Measurements from ENCODE around the gene MT1X. TPM values are rescaled to one million over a fixed set of nuclear protein-coding genes. Genes with fewer than 3 reads are reported as not detected.

The MT1X gene
- total RNA-seq, 2 donors from 2014 or later, result 1.5 to 8.8 TPM

GRCh38 chr16:56641166-56641565 lies 41.1 kb upstream of the MT1X start:
- H3K27me3 Mint-ChIP-seq (ENCODE audit: insufficient read depth), result peaks cover 100% of the 10 kb centered on the region
- H3K4me1 ChIP-seq (ENCODE audit: control insufficient read depth, insufficient read depth, low read length), result no peaks in the 10 kb centered on the region
- peaks cover 100% of the 10 kb centered on the region for H3K27me3 ChIP-seq (ENCODE audit: control insufficient read depth, insufficient read depth, low read length, poor library complexity, severe bottlenecking)
- H3K9me3 Mint-ChIP-seq, result no peaks in the 10 kb centered on the region
- no peak overlapping the region for H3K4me3 Mint-ChIP-seq
- DNase-seq, result no peak
- H3K4me3 ChIP-seq (ENCODE audit: low read length), result no peak overlapping the region
- H3K36me3 Mint-ChIP-seq (ENCODE audit: low read depth), result no peaks in the 10 kb centered on the region
- H3K9ac ChIP-seq (ENCODE audit: extremely low read depth, low read length, poor library complexity, severe bottlenecking), result no peak overlapping the region
- no peaks in the 10 kb centered on the region for H3K9me3 ChIP-seq (ENCODE audit: control insufficient read depth, low read length)
- WGBS, 2 experiments (ENCODE audit: insufficient coverage in 1 of 2, insufficient read length in 1 of 2), result 84 to 86% methylated on average over 2 of the region's 2 CpGs
- H3K4me1 Mint-ChIP-seq, result peaks cover 16% of the 10 kb centered on the region
- no peak overlapping the region for H3K27ac Mint-ChIP-seq
- H3K36me3 ChIP-seq (ENCODE audit: control insufficient read depth, insufficient read depth, low read length), result no peaks in the 10 kb centered on the region
- H3K27ac ChIP-seq (ENCODE audit: low read depth, low read length), result no peak overlapping the region
- TF ChIP-seq CTCF (conservative IDR thresholded peaks at IDR 0.05), result no peak

- DNase-seq, result peak; percentile 89
- peaks cover 100% of the 10 kb centered on the region for H3K27me3 ChIP-seq (ENCODE audit: control insufficient read depth, insufficient read depth, low read length, poor library complexity, severe bottlenecking)
- peak overlapping the region; percentile 46 for H3K4me3 Mint-ChIP-seq
- H3K27ac ChIP-seq (ENCODE audit: low read depth, low read length), result no peak overlapping the region
- H3K27me3 Mint-ChIP-seq (ENCODE audit: insufficient read depth), result peaks cover 100% of the 10 kb centered on the region
- no peaks in the 10 kb centered on the region for H3K36me3 Mint-ChIP-seq (ENCODE audit: low read depth)
- no peaks in the 10 kb centered on the region for H3K9me3 Mint-ChIP-seq
- H3K9me3 ChIP-seq (ENCODE audit: control insufficient read depth, low read length), result no peaks in the 10 kb centered on the region
- peak; percentile 75 for TF ChIP-seq CTCF (conservative IDR thresholded peaks at IDR 0.05)
- H3K4me1 Mint-ChIP-seq, result peaks cover 10% of the 10 kb centered on the region
- H3K27ac Mint-ChIP-seq, result no peak overlapping the region
- no peaks in the 10 kb centered on the region for H3K36me3 ChIP-seq (ENCODE audit: control insufficient read depth, insufficient read depth, low read length)
- H3K9ac ChIP-seq (ENCODE audit: extremely low read depth, low read length, poor library complexity, severe bottlenecking), result no peak overlapping the region
- H3K4me1 ChIP-seq (ENCODE audit: control insufficient read depth, insufficient read depth, low read length), result no peaks in the 10 kb centered on the region
- H3K4me3 ChIP-seq (ENCODE audit: low read length), result peak overlapping the region; percentile 31
- WGBS, 2 experiments (ENCODE audit: insufficient coverage in 1 of 2, insufficient read length in 1 of 2), result 7 to 9% methylated on average over 21 to 42 of the region's 42 CpGs
These were observed 39.0 kb upstream of the MT1X start for GRCh38 chr16:56643080-56643778.

DNA sequence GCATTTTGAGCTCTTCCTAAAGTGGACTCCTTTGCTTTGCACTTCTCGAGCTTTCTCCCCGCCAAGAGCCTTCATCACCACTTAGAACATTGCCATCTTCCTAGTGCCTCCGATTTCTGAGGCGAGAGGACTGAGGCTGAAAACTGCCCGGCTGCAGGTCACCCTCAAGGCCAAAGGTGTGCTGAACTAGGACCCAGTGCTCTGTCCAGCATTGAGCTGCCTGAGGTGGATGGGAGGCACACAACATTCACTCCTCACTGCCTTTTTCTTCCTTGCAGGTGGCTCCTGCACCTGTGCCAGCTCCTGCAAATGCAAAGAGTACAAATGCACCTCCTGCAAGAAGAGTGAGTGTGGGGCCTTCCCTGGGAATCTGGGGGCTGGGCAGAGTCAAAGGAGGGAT lies 38.4 kb upstream of the MT1X start:
- Histone ChIP-seq H3K27me3 (ENCODE audit: control insufficient read depth, insufficient read depth, low read length, poor library complexity, severe bottlenecking) (peaks cover 100% of the 10 kb centered on the region), H3K4me1 (ENCODE audit: control insufficient read depth, insufficient read depth, low read length) (no peaks in the 10 kb centered on the region), H3K27ac (ENCODE audit: low read depth, low read length) (no peak overlapping the region), H3K9me3 (ENCODE audit: control insufficient read depth, low read length) (no peaks in the 10 kb centered on the region), H3K4me3 (ENCODE audit: low read length) (peak overlapping the region; percentile 31), H3K36me3 (ENCODE audit: control insufficient read depth, insufficient read depth, low read length) (no peaks in the 10 kb centered on the region), H3K9ac (ENCODE audit: extremely low read depth, low read length, poor library complexity, severe bottlenecking) (no peak overlapping the region)
- TF ChIP-seq CTCF (conservative IDR thresholded peaks at IDR 0.05), result no peak
- H3K9me3 Mint-ChIP-seq, result no peaks in the 10 kb centered on the region
- H3K27me3 Mint-ChIP-seq (ENCODE audit: insufficient read depth), result peaks cover 100% of the 10 kb centered on the region
- no peak overlapping the region for H3K27ac Mint-ChIP-seq
- peaks cover 10% of the 10 kb centered on the region for H3K4me1 Mint-ChIP-seq
- no peak for DNase-seq
- H3K36me3 Mint-ChIP-seq (ENCODE audit: low read depth), result no peaks in the 10 kb centered on the region
- 56 to 100% methylated on average over 1 to 5 of the region's 5 CpGs for WGBS, 2 experiments (ENCODE audit: insufficient coverage in 1 of 2, insufficient read length in 1 of 2)
- H3K4me3 Mint-ChIP-seq, result peak overlapping the region; percentile 46

Data from endodermal cell (in vitro differentiated cells).